ENCODE data around the gene HOMER1.

DNA sequence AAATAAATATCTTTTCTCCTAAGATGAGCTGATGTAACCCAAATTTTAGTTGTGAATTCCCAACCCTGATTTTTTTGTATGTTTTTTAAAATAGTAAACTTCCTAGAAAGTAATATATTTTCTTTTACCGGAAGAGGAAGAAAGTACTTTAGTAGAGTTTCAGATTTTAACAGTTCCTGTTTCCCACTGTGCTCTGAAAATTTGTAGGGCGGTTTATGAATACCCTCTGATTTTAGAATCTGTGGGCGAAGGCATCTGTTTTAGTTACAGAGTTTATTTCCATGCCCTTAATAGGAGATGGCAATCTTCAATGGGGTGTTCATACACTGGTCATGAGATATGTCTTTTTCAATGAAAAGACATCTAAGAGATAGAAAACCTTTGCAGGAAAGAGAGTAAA is 3.7 kb upstream of the HOMER1 start:
- TF ChIP-seq, protein P1, sequence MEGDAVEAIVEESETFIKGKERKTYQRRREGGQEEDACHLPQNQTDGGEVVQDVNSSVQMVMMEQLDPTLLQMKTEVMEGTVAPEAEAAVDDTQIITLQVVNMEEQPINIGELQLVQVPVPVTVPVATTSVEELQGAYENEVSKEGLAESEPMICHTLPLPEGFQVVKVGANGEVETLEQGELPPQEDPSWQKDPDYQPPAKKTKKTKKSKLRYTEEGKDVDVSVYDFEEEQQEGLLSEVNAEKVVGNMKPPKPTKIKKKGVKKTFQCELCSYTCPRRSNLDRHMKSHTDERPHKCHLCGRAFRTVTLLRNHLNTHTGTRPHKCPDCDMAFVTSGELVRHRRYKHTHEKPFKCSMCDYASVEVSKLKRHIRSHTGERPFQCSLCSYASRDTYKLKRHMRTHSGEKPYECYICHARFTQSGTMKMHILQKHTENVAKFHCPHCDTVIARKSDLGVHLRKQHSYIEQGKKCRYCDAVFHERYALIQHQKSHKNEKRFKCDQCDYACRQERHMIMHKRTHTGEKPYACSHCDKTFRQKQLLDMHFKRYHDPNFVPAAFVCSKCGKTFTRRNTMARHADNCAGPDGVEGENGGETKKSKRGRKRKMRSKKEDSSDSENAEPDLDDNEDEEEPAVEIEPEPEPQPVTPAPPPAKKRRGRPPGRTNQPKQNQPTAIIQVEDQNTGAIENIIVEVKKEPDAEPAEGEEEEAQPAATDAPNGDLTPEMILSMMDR (conservative IDR thresholded peaks at IDR 0.05): no peak
- no peak for TF ChIP-seq EZH2 (IDR thresholded peaks at IDR 0.05; ENCODE audit: low read depth)
